SIG-M5 treated with dmso at 0.1 percent for 504 hours (cell line): ENCODE data around the gene CCSER1.
"Not testable (repeated sequence)": the region's sequence is repeated elsewhere in the genome, so short reads cannot be mapped to it uniquely, and the experiment has no call there.

ENCODE experiments used
- DNase-seq: peaks from one replicate; lab custom pipeline; 2025; ENCODE audit not compliant: unreplicated experiment; lab: John Stamatoyannopoulos, UW

The CCSER1 gene

GRCh38 chr4:91111556-91111955 lies 984.4 kb downstream of the CCSER1 start:
- no peak for DNase-seq

GRCh38 chr4:91113130-91113706 lies 986.0 kb downstream of the CCSER1 start:
- DNase-seq = peak; percentile 8

GRCh38 chr4:91114386-91114785 lies 987.2 kb downstream of the CCSER1 start:
- no peak for DNase-seq

GRCh38 chr4:91116861-91117260 lies 989.7 kb downstream of the CCSER1 start:
- DNase-seq = peak; percentile 2

- no peak for DNase-seq
Observed at GRCh38 chr4:91118597-91118996, 991.4 kb downstream of the CCSER1 start.

GRCh38 chr4:91123742-91124141 lies 996.5 kb downstream of the CCSER1 start:
- DNase-seq = no peak

GRCh38 chr4:91127192-91127591 lies 1000.0 kb downstream of the CCSER1 start:
- no peak for DNase-seq

- DNase-seq = no peak
Observed at GRCh38 chr4:91127831-91128230, 1000.6 kb downstream of the CCSER1 start.

GRCh38 chr4:91128519-91128918 lies 1001.3 kb downstream of the CCSER1 start:
- DNase-seq = no peak

GRCh38 chr4:91147067-91147466 lies 1019.9 kb downstream of the CCSER1 start:
- no peak for DNase-seq

- DNase-seq = not testable (repeated sequence)
Observed at GRCh38 chr4:91154041-91154440, 1026.8 kb downstream of the CCSER1 start.

GRCh38 chr4:91167864-91168653 lies 1040.9 kb downstream of the CCSER1 start:
- DNase-seq = not testable (repeated sequence)

GRCh38 chr4:91170768-91171167 lies 1043.6 kb downstream of the CCSER1 start:
- DNase-seq = no peak

- DNase-seq = no peak
Observed at GRCh38 chr4:91171217-91171616, 1044.0 kb downstream of the CCSER1 start.

GRCh38 chr4:91185061-91185460 lies 1057.9 kb downstream of the CCSER1 start:
- DNase-seq = not testable (repeated sequence)

GRCh38 chr4:91198951-91199350 lies 1071.8 kb downstream of the CCSER1 start:
- no peak for DNase-seq

GRCh38 chr4:91207535-91207934 lies 1080.3 kb downstream of the CCSER1 start:
- no peak for DNase-seq

GRCh38 chr4:91212211-91212610 lies 1085.0 kb downstream of the CCSER1 start:
- no peak for DNase-seq

GRCh38 chr4:91217831-91218403 lies 1090.7 kb downstream of the CCSER1 start:
- not testable (repeated sequence) for DNase-seq

GRCh38 chr4:91220315-91220714 lies 1093.1 kb downstream of the CCSER1 start:
- DNase-seq = no peak

- no peak for DNase-seq
Observed at GRCh38 chr4:91222014-91222413, 1094.8 kb downstream of the CCSER1 start.

- DNase-seq = no peak
Observed at GRCh38 chr4:91226867-91227266, 1099.7 kb downstream of the CCSER1 start.
